ENCODE measurements around the gene BZW2. TPM values are rescaled to one million over a fixed set of nuclear protein-coding genes. Genes with fewer than 3 reads are reported as not detected.

The BZW2 gene
- total and polyA plus RNA-seq, 2 experiments from 2014 or later = 72.1 to 96.7 TPM

GRCh38 chr7:16609842-16610450 lies 36.0 kb upstream of the BZW2 start:
- H3K4me2 ChIP-seq = peak overlapping the region; percentile 49
- H4K20me1 ChIP-seq (ENCODE audit: insufficient read depth, poor library complexity, severe bottlenecking) = no peaks in the 10 kb centered on the region
- no peaks in the 10 kb centered on the region for H3K9me3 ChIP-seq (ENCODE audit: low read depth)
- no peaks in the 10 kb centered on the region for H3K9me2 ChIP-seq (replicated peaks; ENCODE audit: insufficient read depth)
- H3K4me3 ChIP-seq = no peak overlapping the region
- no peak overlapping the region for H2AFZ ChIP-seq
- H3K79me2 ChIP-seq = no peaks in the 10 kb centered on the region
- H3K27me3 ChIP-seq = no peaks in the 10 kb centered on the region
- no peaks in the 10 kb centered on the region for H3K36me3 ChIP-seq (replicated peaks; ENCODE audit: insufficient read depth, low read depth)
- H3K27ac ChIP-seq = peak overlapping the region; percentile 62
- TF ChIP-seq EZH2 (IDR thresholded peaks at IDR 0.05; ENCODE audit: borderline replicate concordance) (no peak), CTCF (IDR thresholded peaks at IDR 0.05; ENCODE audit: poor library complexity) (no peak), EZH2phosphoT487 (IDR thresholded peaks at IDR 0.05; ENCODE audit: low read depth, severe bottlenecking, unreplicated experiment) (no peak)
- peak; percentile 34 for DNase-seq (ENCODE audit: low spot score)
- 70% methylated on average over 4 of the region's 4 CpGs for WGBS (ENCODE audit: low lambda C conversion rate, missing lambda C conversion rate)
- H3K4me1 ChIP-seq (ENCODE audit: insufficient read depth) = peaks cover 12% of the 10 kb centered on the region

DNA sequence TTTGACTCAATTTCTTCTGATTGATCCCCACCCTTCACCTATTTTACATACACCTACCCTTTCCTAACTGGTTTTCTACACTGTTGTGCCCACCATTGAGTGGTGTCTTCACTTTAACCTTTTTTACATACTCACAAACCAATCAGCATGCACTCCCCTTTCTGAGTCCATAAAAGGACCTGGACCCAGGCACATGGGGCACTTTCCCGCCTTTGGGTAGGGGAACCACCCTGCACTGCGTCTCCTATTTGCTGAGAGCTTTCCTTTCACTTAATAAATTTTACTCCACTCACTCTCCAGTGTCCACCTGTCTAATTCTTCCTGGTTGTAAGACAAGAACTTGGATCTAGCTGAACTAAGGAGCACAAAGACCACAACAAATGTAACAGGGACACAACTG lies 34.3 kb upstream of the BZW2 start:
- Histone ChIP-seq H3K4me1 (ENCODE audit: insufficient read depth) (peaks cover 12% of the 10 kb centered on the region), H3K4me2 (no peak overlapping the region), H3K9me2 (replicated peaks; ENCODE audit: insufficient read depth) (no peaks in the 10 kb centered on the region), H3K9me3 (ENCODE audit: low read depth) (no peaks in the 10 kb centered on the region), H3K27ac (peak overlapping the region; percentile 60), H3K36me3 (replicated peaks; ENCODE audit: insufficient read depth, low read depth) (no peaks in the 10 kb centered on the region), H3K79me2 (no peaks in the 10 kb centered on the region), H3K27me3 (no peaks in the 10 kb centered on the region), H2AFZ (no peak overlapping the region), H4K20me1 (ENCODE audit: insufficient read depth, poor library complexity, severe bottlenecking) (no peaks in the 10 kb centered on the region), H3K4me3 (no peak overlapping the region)
- DNase-seq (ENCODE audit: low spot score) = no peak
- no peak for TF ChIP-seq EZH2phosphoT487 (IDR thresholded peaks at IDR 0.05; ENCODE audit: low read depth, severe bottlenecking, unreplicated experiment)
- no peak for TF ChIP-seq EZH2 (IDR thresholded peaks at IDR 0.05; ENCODE audit: borderline replicate concordance)
- no peak for TF ChIP-seq CTCF (IDR thresholded peaks at IDR 0.05; ENCODE audit: poor library complexity)
- 86% methylated on average over 2 of the region's 2 CpGs for WGBS (ENCODE audit: low lambda C conversion rate, missing lambda C conversion rate)

GRCh38 chr7:16615228-16615627 lies 30.8 kb upstream of the BZW2 start:
- WGBS (ENCODE audit: low lambda C conversion rate, missing lambda C conversion rate) = 63% methylated on average over 5 of the region's 5 CpGs
- no peak for DNase-seq (ENCODE audit: low spot score)
- H3K9me2 ChIP-seq (replicated peaks; ENCODE audit: insufficient read depth) = no peaks in the 10 kb centered on the region
- TF ChIP-seq EZH2 (IDR thresholded peaks at IDR 0.05; ENCODE audit: borderline replicate concordance) (no peak), EZH2phosphoT487 (IDR thresholded peaks at IDR 0.05; ENCODE audit: low read depth, severe bottlenecking, unreplicated experiment) (no peak), CTCF (IDR thresholded peaks at IDR 0.05; ENCODE audit: poor library complexity) (no peak)
- no peak overlapping the region for H3K4me2 ChIP-seq
- no peaks in the 10 kb centered on the region for H3K9me3 ChIP-seq (ENCODE audit: low read depth)
- no peaks in the 10 kb centered on the region for H3K79me2 ChIP-seq
- no peak overlapping the region for H3K27ac ChIP-seq
- H3K27me3 ChIP-seq = no peaks in the 10 kb centered on the region
- H3K4me1 ChIP-seq (ENCODE audit: insufficient read depth) = peaks cover 6% of the 10 kb centered on the region
- H2AFZ ChIP-seq = no peak overlapping the region
- H4K20me1 ChIP-seq (ENCODE audit: insufficient read depth, poor library complexity, severe bottlenecking) = no peaks in the 10 kb centered on the region
- no peaks in the 10 kb centered on the region for H3K36me3 ChIP-seq (replicated peaks; ENCODE audit: insufficient read depth, low read depth)
- H3K4me3 ChIP-seq = no peak overlapping the region

Data from hepatocyte (in vitro differentiated cells).